PC-9 (cell line): ENCODE data around the gene ROPN1. TPM values are rescaled to one million over a fixed set of nuclear protein-coding genes. Genes with fewer than 3 reads are reported as not detected.

Source experiments
- BruUV-seq: library from RNA; stranded (reverse); fragments of 400-500 nt; replicated peaks from 2 replicates; lab custom pipeline; 2021; lab: Mats Ljungman, UMichigan
- CTCF ChIA-PET: fragments of 300-600 bp; sonication (Branson Sonifier 250); formaldehyde crosslinking; loops from one replicate; lab custom pipeline; 2022; ENCODE audit warnings: antibody characterized with exemption; lab: Charles Lee
- POLR2A ChIA-PET: fragments of 300-600 bp; sonication (Branson Sonifier 250); formaldehyde crosslinking; loops from one replicate; lab custom pipeline; 2022; ENCODE audit warnings: antibody characterized with exemption; ENCODE audit not compliant: unreplicated experiment; lab: Charles Lee
- DNase-seq, 2 experiments: peaks; one replicate each; pipeline versions ENCODE4 v3.0.0 to v3.0.0-alpha.2; 2015 to 2022; ENCODE audit warnings: mixed read lengths in 1 of 2
- H2AFZ ChIP-seq: fragments of 200-600 bp; sonication (generic); 2 replicates; pipeline ENCODE4 v1.8.1; 2017; ENCODE audit warnings: antibody characterized with exemption
- H3F3A ChIP-seq: fragments of 200-600 bp; sonication (generic); 2 replicates; pipeline ENCODE4 v1.8.1; 2017; ENCODE audit warnings: antibody characterized with exemption, mild to moderate bottlenecking, low read depth; ENCODE audit not compliant: insufficient read depth
- H3K27ac ChIP-seq: fragments of 200-600 bp; sonication (generic); 2 replicates; pipeline ENCODE4 v1.6.1; 2016; ENCODE audit warnings: mixed run types
- H3K27me3 ChIP-seq: fragments of 200-600 bp; sonication (generic); 2 replicates; pipeline ENCODE4 v1.6.1; 2016; ENCODE audit warnings: low read depth, mixed run types; ENCODE audit not compliant: insufficient read depth
- H3K36me3 ChIP-seq: fragments of 200-600 bp; sonication (generic); 2 replicates; pipeline ENCODE4 v1.6.1; 2016; ENCODE audit warnings: low read depth, mixed run types
- H3K4me1 ChIP-seq: fragments of 200-600 bp; sonication (generic); replicated peaks from 2 replicates; pipeline ENCODE4 v1.6.1; 2016; ENCODE audit warnings: mixed run types; ENCODE audit not compliant: insufficient read depth
- H3K4me2 ChIP-seq: fragments of 200-600 bp; sonication (generic); 2 replicates; pipeline ENCODE4 v1.6.1; 2017; ENCODE audit warnings: mixed run types
- H3K4me3 ChIP-seq: fragments of 200-600 bp; sonication (generic); 2 replicates; pipeline ENCODE4 v1.6.1; 2016; ENCODE audit warnings: mixed run types
- H3K79me2 ChIP-seq: fragments of 200-600 bp; sonication (generic); 2 replicates; pipeline ENCODE4 v1.6.1; 2017; ENCODE audit warnings: low read depth, mixed run types
- H3K9me2 ChIP-seq: fragments of 200-600 bp; sonication (generic); 2 replicates; pipeline ENCODE4 v1.8.1; 2017; ENCODE audit warnings: mild to moderate bottlenecking; ENCODE audit not compliant: insufficient read depth
- H3K9me3 ChIP-seq: fragments of 200-600 bp; sonication (generic); 2 replicates; pipeline ENCODE4 v1.8.1; 2016; ENCODE audit warnings: low read depth; ENCODE audit not compliant: insufficient read depth
- H4K20me1 ChIP-seq: fragments of 200-600 bp; sonication (generic); 2 replicates; pipeline ENCODE4 v1.8.1; 2017; ENCODE audit not compliant: insufficient read depth
- EZH2 ChIP-seq: fragments of 200-600 bp; sonication (generic); IDR thresholded peaks from 2 replicates; pipeline ENCODE4 v1.8.0; 2017; ENCODE audit warnings: antibody characterized with exemption, low read depth
- intact Hi-C: fragments of 100-400 bp; cut with micrococcal nuclease; formaldehyde crosslinking; loops from one replicate; pipeline ENCODE4 v1.10.0; 2022; ENCODE audit not compliant: unreplicated experiment
- total RNA-seq: library from RNA; stranded (reverse); gene quantifications from 2 replicates; pipeline ENCODE4 v1.2.3, GENCODE V29; 2021
- TF ChIP-seq, protein P1 (sequence below): fragments of 200-600 bp; sonication (generic); conservative IDR thresholded peaks from 2 replicates; pipeline ENCODE4 v1.6.1; 2017; ENCODE audit warnings: mixed run types, antibody characterized with exemption, mild to moderate bottlenecking, moderate library complexity

ROPN1 gene
- total RNA-seq, 1 experiment from 2014 or later, result not detected

DNA sequence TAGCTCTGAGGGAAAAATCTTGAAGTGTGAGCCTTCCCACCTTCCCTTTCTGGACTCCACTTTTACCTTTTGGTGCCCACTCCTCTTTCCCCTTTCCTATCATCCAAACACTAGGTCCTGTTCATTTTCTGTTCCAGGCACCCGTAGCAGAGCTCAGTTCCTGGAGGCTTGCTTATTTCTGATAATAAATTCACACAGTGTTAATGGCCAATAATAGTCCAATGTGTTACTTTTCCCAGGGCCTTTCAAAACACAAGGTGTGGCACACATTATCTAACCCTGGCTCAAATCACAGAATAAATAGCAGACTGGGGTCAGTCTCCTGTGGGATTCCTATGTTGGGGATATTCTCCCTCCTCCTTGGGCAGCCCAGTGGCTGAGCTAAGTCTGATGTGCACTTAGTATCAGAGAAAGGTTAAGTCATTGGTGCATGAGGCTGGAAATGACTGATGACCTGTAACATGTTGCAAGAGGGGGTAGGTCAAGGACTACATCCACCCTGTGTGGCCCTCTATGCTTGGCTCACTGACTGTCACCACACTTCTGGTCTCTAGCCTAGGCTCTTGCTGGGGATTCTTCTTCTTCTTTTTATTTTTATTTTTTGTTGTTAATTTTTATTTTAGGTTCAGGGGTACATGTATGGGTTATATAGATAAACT lies 43.7 kb upstream of the ROPN1 start:
- no peak overlapping the region for H3K27ac ChIP-seq
- CTCF ChIA-PET, result no interaction called here
- POLR2A ChIA-PET, result no interaction called here
- H3K9me3 ChIP-seq, result no peaks in the 10 kb centered on the region
- H3K9me2 ChIP-seq, result no peaks in the 10 kb centered on the region
- H3K4me3 ChIP-seq, result no peak overlapping the region
- H3K27me3 ChIP-seq, result peaks cover 71% of the 10 kb centered on the region
- no peak overlapping the region for H2AFZ ChIP-seq
- TF ChIP-seq, protein P1, sequence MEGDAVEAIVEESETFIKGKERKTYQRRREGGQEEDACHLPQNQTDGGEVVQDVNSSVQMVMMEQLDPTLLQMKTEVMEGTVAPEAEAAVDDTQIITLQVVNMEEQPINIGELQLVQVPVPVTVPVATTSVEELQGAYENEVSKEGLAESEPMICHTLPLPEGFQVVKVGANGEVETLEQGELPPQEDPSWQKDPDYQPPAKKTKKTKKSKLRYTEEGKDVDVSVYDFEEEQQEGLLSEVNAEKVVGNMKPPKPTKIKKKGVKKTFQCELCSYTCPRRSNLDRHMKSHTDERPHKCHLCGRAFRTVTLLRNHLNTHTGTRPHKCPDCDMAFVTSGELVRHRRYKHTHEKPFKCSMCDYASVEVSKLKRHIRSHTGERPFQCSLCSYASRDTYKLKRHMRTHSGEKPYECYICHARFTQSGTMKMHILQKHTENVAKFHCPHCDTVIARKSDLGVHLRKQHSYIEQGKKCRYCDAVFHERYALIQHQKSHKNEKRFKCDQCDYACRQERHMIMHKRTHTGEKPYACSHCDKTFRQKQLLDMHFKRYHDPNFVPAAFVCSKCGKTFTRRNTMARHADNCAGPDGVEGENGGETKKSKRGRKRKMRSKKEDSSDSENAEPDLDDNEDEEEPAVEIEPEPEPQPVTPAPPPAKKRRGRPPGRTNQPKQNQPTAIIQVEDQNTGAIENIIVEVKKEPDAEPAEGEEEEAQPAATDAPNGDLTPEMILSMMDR, result no peak
- TF ChIP-seq EZH2, result no peak
- H3F3A ChIP-seq, result no peaks in the 10 kb centered on the region
- no peak for DNase-seq
- no peaks in the 10 kb centered on the region for H3K36me3 ChIP-seq
- no TSS peak for BruUV-seq
- H3K4me2 ChIP-seq, result no peak overlapping the region
- H3K79me2 ChIP-seq, result no peaks in the 10 kb centered on the region
- no peaks in the 10 kb centered on the region for H3K4me1 ChIP-seq
- no peaks in the 10 kb centered on the region for H4K20me1 ChIP-seq
- intact Hi-C loops, result no loop called here

DNA sequence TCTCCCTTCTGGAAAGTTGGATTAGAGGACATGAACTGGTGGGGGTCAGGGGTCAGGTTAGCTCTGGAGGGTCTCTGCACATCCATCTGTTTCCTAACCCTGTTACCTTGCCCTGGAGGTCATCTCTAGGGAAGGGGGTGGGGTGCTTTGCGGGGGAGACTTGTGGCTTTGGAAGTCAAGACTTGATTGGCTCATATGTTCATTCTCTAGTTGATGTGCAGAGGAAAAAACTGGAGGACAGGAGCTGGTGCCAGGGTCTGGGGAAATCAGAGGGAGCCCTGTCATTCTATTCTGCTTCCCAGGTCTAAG lies 42.9 kb upstream of the ROPN1 start:
- Histone ChIP-seq H3K36me3 (no peaks in the 10 kb centered on the region), H2AFZ (no peak overlapping the region), H3K27ac (no peak overlapping the region), H3K9me2 (no peaks in the 10 kb centered on the region), H3K4me3 (no peak overlapping the region), H3K27me3 (peaks cover 69% of the 10 kb centered on the region), H3K4me2 (no peak overlapping the region), H3F3A (no peaks in the 10 kb centered on the region), H3K9me3 (no peaks in the 10 kb centered on the region), H3K4me1 (no peaks in the 10 kb centered on the region), H4K20me1 (no peaks in the 10 kb centered on the region), H3K79me2 (no peaks in the 10 kb centered on the region)
- TF ChIP-seq, protein P1, result no peak
- TF ChIP-seq EZH2, result no peak
- ChIA-PET POLR2A (no interaction called here), CTCF (no interaction called here)
- no peak for DNase-seq
- no TSS peak for BruUV-seq
- intact Hi-C loops, result no loop called here

DNA sequence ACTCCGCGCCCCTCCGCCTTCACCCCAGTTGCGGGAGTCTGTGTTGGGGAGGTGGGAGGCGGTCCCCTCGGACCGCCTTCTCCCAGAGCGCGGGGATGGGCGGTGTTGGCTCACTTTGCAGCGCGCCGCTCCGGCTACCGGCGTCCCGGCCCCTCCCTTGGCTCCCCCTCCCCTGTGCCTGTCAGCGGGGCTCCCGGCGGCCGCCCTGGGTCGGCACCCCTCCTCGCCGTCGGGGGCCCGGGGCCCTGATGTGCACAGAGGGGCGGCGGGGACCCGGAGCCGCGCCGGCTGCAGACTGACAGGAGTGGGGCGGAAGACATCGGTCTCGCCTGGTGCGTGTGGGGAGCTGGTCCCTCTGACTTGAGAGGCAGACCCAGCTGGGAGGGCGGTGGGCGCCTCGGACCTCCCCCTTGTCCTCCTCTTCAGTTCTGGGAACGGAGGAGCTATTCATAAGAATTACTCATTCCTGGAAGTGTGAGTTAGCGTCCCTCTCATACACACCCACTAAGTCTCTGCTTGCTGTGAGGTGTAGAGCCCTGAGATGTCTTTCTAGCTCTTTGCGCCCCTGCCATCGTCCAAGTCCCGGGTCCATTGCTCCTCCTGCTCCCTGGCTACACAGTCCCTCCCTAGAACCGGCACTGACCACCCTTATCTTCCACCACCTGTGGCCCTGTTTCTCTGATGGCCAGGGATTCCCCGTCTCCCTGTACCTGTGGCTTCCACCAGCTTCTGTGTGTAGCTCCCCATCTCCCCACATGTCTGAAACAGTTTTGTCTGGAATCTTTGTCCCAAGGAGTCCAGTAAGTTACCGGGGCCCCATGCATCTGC lies 42.3 kb upstream of the ROPN1 start:
- DNase-seq, result no peak
- H3K4me1 ChIP-seq, result no peaks in the 10 kb centered on the region
- intact Hi-C loops, result no loop called here
- H3K27ac ChIP-seq, result no peak overlapping the region
- CTCF ChIA-PET, result no interaction called here
- no peaks in the 10 kb centered on the region for H3K36me3 ChIP-seq
- no TSS peak for BruUV-seq
- no peaks in the 10 kb centered on the region for H3K9me3 ChIP-seq
- no peaks in the 10 kb centered on the region for H3K79me2 ChIP-seq
- POLR2A ChIA-PET, result no interaction called here
- no peaks in the 10 kb centered on the region for H4K20me1 ChIP-seq
- TF ChIP-seq EZH2, result no peak
- TF ChIP-seq, protein P1, result no peak
- H3K27me3 ChIP-seq, result peaks cover 64% of the 10 kb centered on the region
- H3K4me2 ChIP-seq, result no peak overlapping the region
- H2AFZ ChIP-seq, result no peak overlapping the region
- no peaks in the 10 kb centered on the region for H3K9me2 ChIP-seq
- no peaks in the 10 kb centered on the region for H3F3A ChIP-seq
- H3K4me3 ChIP-seq, result no peak overlapping the region
